Amniotic epithelial cell (primary cell): ENCODE measurements around the gene TNKS1BP1.
"Not testable (repeated sequence)": the region's sequence is repeated elsewhere in the genome, so short reads cannot be mapped to it uniquely, and the experiment has no call there.

ENCODE experiments used
- DNase-seq: peaks from one replicate; pipeline ENCODE4 v3.0.0-alpha.2; 2010; ENCODE audit warnings: low read depth

TNKS1BP1 gene

DNA sequence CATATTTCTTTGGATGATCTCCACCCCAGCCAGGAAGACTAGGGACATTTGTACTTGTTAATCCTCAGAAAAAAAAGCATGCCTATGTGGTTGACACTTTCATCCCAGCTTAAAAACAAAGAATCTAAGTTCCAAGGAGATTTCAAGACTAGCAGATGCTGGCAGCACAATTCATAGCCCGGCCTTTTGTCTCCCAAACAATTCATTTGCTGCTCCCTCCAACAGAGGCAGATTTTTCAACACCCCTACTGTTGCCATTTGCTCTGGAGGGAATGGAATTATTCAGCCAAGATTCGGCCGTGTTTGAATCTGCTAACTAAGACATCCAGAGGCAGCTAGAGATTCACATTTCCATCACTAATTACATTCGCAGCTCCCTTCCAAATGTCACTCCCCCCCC, 28.7 kb upstream of the TNKS1BP1 start:
- DNase-seq: no peak

DNA sequence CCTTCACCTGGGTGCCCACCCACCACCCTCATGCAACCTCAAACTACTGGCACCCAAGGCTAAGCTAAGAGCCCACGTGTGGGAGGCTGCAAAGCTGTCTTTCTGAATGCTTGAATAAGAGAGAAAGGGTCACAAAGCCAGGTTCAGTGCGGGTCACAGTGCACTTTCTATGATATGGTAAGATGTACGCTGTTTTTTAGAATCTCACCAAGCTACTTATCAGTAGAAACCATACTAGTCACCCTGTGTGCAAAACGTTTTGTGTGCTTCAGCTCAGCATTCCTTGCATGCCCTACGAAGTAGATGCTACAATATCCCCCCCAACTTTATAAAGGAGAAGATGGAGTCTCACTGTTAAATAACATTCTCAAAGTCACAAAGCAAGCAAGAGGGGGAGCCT, 28.3 kb upstream of the TNKS1BP1 start:
- DNase-seq: no peak

- peak; percentile 70 for DNase-seq
Observed at GRCh38 chr11:57349491-57350274, 24.9 kb upstream of the TNKS1BP1 start.

DNA sequence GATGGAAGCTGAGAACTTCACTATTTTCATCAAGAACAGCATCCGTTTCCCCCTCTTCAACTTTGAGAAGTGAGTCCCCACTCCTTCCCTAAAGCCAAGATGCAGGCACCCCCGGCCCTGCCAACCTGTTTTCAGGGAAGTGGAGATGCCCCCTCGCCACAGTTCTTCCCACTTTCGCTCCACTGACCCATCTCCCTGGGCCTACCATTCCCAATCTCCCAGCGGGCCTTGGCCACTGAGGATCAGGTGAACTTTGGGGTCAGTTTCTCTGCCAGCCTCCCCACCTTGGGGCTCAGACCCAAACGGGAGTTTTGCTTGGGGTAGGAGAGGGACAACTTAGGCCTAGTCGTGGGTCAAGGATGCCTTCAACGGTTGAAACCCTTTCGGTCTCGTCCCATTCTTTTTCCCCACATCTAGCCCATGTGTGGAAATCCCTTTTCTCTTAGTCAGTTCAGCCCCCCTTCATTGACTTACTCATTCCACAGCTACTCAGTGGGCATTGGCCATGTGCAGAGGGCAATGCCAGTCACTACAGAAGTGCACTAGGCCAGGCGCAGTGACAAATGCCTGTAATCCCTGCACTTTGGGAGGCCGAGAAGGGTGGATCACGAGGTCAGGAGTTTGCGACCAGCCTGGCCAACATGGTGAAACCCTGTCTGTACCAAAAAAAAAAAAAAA, 24.0 kb upstream of the TNKS1BP1 start:
- DNase-seq: peak; percentile 26

DNA sequence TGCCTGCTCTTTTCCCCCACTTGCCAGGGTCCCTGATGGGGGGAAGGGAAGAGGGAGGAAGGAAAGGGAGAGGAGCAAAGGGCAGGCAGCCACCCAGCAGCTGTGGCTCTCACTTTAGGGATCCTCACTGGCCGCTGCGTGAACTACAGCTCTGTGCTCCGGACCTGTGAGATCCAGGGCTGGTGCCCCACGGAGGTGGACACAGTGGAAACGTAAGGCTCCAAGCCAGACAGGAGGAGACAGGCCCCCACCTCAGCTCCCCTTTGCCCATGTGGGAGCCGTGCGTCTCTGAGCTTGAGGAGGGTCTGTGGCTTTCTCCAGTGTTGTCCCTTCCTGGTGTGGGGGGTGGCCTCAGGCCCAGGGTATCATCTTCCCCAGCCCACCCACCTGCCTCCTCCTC, 23.3 kb upstream of the TNKS1BP1 start:
- DNase-seq: no peak

GRCh38 chr11:57347336-57347735, 22.6 kb upstream of the TNKS1BP1 start:
- no peak for DNase-seq

- peak; percentile 61 for DNase-seq
Observed at GRCh38 chr11:57345555-57346211, 20.9 kb upstream of the TNKS1BP1 start.

DNA sequence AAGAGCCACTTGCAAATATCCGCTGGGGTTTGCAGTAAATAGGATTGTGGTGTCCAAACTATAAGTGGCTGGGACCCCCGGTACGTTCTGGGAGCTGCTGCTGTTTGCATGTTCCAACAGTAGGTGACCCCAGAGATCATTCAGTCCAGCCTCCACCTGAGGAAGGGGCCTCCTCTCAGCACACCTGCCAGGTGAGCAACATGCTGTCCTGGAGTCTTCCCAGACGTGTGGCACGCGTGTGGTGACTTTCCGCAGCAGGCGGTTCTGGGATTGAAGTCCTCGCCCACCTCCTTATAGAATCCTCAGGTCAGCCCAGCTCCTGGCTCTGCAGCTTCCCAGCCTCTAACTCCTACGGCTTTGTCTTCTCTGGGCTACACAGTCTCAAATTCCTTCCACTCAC, 20.1 kb upstream of the TNKS1BP1 start:
- no peak for DNase-seq

DNA sequence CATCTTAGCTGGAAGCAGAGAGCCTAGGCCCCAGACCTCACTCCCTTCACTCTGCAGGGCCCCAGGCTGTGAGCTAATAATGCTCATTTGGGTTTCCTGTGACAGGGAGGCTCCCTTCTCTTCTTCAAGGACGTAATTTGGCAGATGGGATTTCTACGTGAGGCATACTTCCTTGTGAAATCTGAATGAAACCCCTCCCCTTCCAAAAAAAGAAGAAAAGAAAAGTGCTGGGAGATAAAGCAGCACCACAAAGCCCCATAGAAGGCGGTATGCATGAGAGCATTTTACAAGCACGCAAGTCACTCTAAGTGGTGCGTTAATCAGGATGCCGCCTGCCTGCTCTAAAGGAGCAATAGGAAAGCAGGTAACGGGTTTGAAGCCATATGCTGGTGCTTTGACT, 19.1 kb upstream of the TNKS1BP1 start:
- DNase-seq: no peak

GRCh38 chr11:57342702-57343101, 17.9 kb upstream of the TNKS1BP1 start:
- DNase-seq: no peak

- DNase-seq: no peak
Observed at GRCh38 chr11:57341250-57341808, 16.6 kb upstream of the TNKS1BP1 start.

DNA sequence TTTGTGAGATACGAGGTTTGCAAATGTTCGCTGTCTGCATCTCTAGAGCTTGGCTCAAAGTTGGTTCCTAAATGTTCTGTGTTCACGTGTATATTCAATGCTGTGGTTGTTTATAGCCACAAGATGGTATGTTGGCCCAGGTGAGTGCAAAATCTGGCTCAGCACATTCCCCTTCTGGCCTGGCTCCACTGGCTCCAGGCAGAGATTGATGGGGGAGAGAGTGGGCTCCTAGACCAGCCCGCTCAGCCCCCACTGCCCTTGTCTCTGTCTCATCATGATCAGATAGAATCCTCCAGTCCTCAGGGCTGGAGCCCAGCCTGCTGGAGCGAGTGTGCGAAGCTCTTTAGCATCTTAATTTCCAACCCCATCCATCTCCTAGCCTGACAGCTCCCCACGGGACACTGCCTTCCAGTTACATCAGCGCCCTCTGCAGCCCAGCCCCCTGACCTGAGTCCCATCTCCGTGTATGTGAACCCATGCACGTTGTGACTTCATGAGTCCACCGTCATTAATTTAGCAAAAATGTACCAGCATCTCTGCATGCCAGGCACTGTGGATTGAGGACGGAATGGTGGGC, 15.4 kb upstream of the TNKS1BP1 start:
- peak; percentile 57 for DNase-seq

- no peak for DNase-seq
Observed at GRCh38 chr11:57339328-57339727, 14.6 kb upstream of the TNKS1BP1 start.

DNA sequence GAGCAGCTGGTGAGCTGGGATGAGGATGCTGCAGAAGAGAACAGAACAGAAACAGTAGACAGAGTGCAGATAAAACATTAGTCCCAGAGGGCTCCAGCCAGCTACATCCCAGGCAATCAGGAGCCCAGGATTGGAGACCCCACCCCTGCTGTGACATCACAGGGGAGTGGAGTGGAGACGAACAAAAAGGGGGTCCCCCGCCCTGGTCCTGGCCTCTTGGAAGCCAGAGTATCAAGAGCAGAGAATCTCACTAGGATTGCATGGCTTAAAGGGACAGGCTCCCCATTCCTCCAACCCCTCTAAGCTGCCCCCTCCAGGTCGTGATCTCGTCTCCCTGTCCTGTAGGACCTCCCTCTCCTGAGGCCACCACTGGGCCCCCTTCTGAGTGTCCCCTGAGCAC, 13.4 kb upstream of the TNKS1BP1 start, which contains the start of gene P2RX3:
Gene P2RX3, plus strand, starts transcription at position 211 of the 400 bp plus-strand sequence. CDS start 199 bp downstream, outside the sequence.
- DNase-seq: no peak

- DNase-seq: not testable (repeated sequence)
Observed at GRCh38 chr11:57336856-57337255, 12.1 kb upstream of the TNKS1BP1 start.

DNA sequence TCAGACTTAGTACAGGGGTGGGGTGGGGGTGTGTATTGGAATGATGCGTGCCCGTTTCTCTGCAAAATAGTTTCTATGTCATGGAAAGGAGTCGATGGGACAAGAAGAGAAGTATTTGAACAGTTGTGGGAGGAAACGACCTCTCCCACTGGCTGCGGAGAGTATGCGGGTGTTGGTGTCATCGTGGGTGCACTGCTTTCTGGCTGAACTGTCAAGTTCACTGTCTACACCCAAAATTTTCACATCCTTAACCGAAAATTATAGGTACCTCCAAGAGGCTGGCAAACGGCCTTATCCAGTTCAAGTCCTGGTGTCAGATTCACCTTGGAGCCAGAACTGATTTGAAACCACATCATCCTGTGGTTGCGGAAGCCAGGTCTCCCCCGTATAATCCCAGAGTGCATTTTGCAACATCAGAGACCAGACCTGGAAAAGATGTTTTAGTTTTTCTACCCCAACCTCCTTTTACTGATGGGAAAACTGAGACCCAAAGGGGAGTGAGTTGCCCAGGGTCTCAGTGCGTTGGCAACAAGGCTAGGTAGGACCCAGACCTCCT, 11.4 kb upstream of the TNKS1BP1 start:
- DNase-seq: peak; percentile 84

GRCh38 chr11:57335343-57336110, 10.8 kb upstream of the TNKS1BP1 start, which contains the start of gene SSRP1:
TSS of gene SSRP1 (minus strand) at chr11:57335892. CDS start at chr11:57335121, 771 bp downstream.
- DNase-seq: peak; percentile 73

DNA sequence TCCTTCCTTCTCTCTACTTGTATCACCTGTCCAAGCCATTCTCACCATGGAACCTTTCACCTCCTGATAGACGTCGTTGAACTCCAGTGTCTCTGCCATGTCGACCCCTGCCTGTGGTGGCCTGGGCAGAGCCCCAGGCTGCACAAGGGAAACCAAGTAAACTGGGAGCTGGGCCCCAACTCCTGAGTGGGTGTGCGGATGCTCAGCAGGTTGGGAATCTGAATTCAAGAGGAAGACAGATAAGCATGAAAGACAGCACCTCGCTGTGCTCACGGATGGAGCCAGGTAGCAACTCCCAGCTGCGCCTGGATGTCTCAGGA, 10.2 kb upstream of the TNKS1BP1 start:
- DNase-seq: no peak

DNA sequence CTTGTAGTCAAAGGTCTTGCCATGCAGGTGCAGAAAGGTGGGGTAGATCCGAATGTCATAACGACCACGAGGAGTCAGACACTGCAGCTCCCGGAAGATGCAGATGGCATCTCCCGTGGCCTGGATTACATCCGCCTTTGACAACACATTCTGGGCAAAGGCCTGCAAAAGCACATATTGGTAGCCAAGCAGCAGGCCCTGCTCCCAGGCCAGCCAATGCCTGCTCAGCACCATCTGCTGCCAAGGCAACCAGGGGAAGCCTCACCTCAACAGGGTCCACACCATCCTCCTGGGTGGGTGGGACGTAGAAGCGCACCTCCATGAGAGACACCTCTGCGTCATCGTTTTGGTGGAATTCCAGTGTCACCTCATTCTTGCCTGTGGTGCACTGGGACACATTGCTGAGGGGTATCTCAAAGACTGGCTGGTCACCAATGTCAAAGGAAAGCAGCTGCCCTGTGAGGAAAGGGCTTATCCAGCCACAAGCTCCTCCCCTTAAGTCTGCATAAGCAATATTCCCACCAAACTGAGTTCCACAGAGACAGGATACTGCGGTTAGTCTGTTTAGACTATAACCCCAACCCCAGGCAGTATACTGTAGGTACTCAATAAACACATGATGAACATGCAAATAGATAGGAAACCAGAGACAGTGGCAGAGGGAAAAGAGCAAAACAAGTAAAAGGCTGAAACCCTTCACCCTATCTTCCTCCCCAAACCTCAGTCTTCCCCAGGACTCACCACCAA, 8.1 kb upstream of the TNKS1BP1 start:
- peak; percentile 62 for DNase-seq

DNA sequence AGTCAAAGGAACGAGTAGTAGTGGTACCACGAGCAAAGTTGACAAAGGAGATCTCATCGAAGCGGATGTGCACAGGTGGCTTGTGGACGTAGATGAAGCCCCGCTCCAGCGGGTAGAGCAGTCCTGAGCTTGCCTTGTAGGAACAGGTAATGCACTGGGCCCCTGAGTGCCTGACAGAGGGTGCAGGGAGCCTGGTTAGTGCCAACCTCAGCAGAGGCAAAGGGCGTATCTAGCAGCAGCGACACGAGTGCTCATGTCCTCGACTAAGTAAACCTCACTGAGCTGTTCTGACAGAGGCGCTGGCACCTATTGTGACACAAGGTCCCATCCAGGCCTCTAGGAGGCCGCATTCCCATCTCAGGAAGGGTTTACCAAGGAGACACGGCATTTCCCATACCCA, 7.0 kb upstream of the TNKS1BP1 start:
- DNase-seq: no peak
